ENCODE results near the gene AJUBA. TPM values are rescaled to one million over a fixed set of nuclear protein-coding genes. Genes with fewer than 3 reads are reported as not detected.

Gene AJUBA
- total RNA-seq, 1 donor from 2014 or later = 37.8 TPM

- Histone ChIP-seq H3K9me3 (no peaks in the 10 kb centered on the region), H3K27ac (peak overlapping the region; percentile 85), H3K4me3 (peak overlapping the region; percentile 89), H3K36me3 (peaks cover 23% of the 10 kb centered on the region), H3K27me3 (no peaks in the 10 kb centered on the region), H3K4me1 (peaks cover 17% of the 10 kb centered on the region)
- DNase-seq (no peak), ATAC-seq (no peak)
- intact Hi-C loops (cut with DNase I) = no loop called here
- TF ChIP-seq CTCF (IDR thresholded peaks at IDR 0.05) = no peak
These were observed 52.4 kb downstream of the AJUBA start for GRCh38 chr14:22929961-22930364.

- H3K27ac ChIP-seq = peak within 1 kb of the TSS; percentile 87
- H3K36me3 ChIP-seq = peaks cover 29% of the 10 kb centered on the region
- no peaks in the 10 kb centered on the region for H3K27me3 ChIP-seq
- H3K9me3 ChIP-seq = no peaks in the 10 kb centered on the region
- intact Hi-C loops (cut with DNase I) = no loop called here
- no peak for TF ChIP-seq CTCF (IDR thresholded peaks at IDR 0.05)
- ATAC-seq (peak; percentile 98), DNase-seq (peak; percentile 98)
- peaks cover 17% of the 10 kb centered on the region for H3K4me1 ChIP-seq
- H3K4me3 ChIP-seq = peak within 1 kb of the TSS; percentile 89
These were observed 53.0 kb downstream of the AJUBA start, which contains the start of gene PRMT5 for GRCh38 chr14:22929104-22929960. Gene PRMT5 (minus strand): TSS chr14:22929376. CDS start chr14:22929361, 15 bp downstream.

GRCh38 chr14:22928237-22929103, 53.9 kb downstream of the AJUBA start:
- H3K4me1 ChIP-seq = peaks cover 17% of the 10 kb centered on the region
- TF ChIP-seq CTCF (IDR thresholded peaks at IDR 0.05) = no peak
- H3K27ac ChIP-seq = peak overlapping the region; percentile 87
- no peaks in the 10 kb centered on the region for H3K27me3 ChIP-seq
- H3K4me3 ChIP-seq = peak overlapping the region; percentile 89
- no peak for ATAC-seq
- no peaks in the 10 kb centered on the region for H3K9me3 ChIP-seq
- intact Hi-C loops (cut with DNase I) = no loop called here
- no peak for DNase-seq
- peaks cover 38% of the 10 kb centered on the region for H3K36me3 ChIP-seq

- Histone ChIP-seq H3K9me3 (no peaks in the 10 kb centered on the region), H3K27ac (no peak overlapping the region), H3K27me3 (no peaks in the 10 kb centered on the region), H3K4me1 (peaks cover 17% of the 10 kb centered on the region), H3K4me3 (no peak overlapping the region), H3K36me3 (peaks cover 57% of the 10 kb centered on the region)
- intact Hi-C loops (cut with DNase I) = no loop called here
- no peak for DNase-seq
- ATAC-seq = no peak
- TF ChIP-seq CTCF (IDR thresholded peaks at IDR 0.05) = no peak
These were observed 56.0 kb downstream of the AJUBA start for GRCh38 chr14:22926316-22926715.

- no peak overlapping the region for H3K27ac ChIP-seq
- H3K36me3 ChIP-seq = peaks cover 65% of the 10 kb centered on the region
- ATAC-seq = no peak
These were observed 56.8 kb downstream of the AJUBA start for GRCh38 chr14:22925513-22925912.

More at GRCh38 chr14:22925513-22925912, 56.8 kb downstream of the AJUBA start:
- H3K4me1 ChIP-seq = peaks cover 17% of the 10 kb centered on the region
- no peaks in the 10 kb centered on the region for H3K9me3 ChIP-seq
- H3K27me3 ChIP-seq = no peaks in the 10 kb centered on the region
- no peak for TF ChIP-seq CTCF (IDR thresholded peaks at IDR 0.05)
- intact Hi-C loops (cut with DNase I) = no loop called here
- DNase-seq = no peak
- H3K4me3 ChIP-seq = no peak overlapping the region
